HG03095 (cell line): ENCODE data around the gene UBASH3A.

ENCODE experiments used
- ATAC-seq: cut with Tn5 transposase; IDR thresholded peaks from one replicate; pipeline ENCODE4 v1.9.1; 2021; ENCODE audit warnings: moderate library complexity; ENCODE audit not compliant: unreplicated experiment

Gene UBASH3A

GRCh38 chr21:42388740-42389448 is 14.8 kb upstream of the UBASH3A start:
- ATAC-seq: no peak

- ATAC-seq: no peak
These were observed 14.3 kb upstream of the UBASH3A start for GRCh38 chr21:42389449-42389835.

- ATAC-seq: no peak
These were observed 13.5 kb upstream of the UBASH3A start for GRCh38 chr21:42390193-42390592.

- ATAC-seq: no peak
These were observed 13.0 kb upstream of the UBASH3A start for GRCh38 chr21:42390696-42391095.

- ATAC-seq: no peak
These were observed 12.4 kb upstream of the UBASH3A start for GRCh38 chr21:42391297-42391696.

- ATAC-seq: peak; percentile 68
These were observed 10.8 kb upstream of the UBASH3A start for GRCh38 chr21:42392731-42393442.

- ATAC-seq: no peak
These were observed 10.2 kb upstream of the UBASH3A start for GRCh38 chr21:42393443-42393950.

GRCh38 chr21:42395302-42395701 is 8.4 kb upstream of the UBASH3A start:
- no peak for ATAC-seq

- ATAC-seq: no peak
These were observed 7.6 kb upstream of the UBASH3A start, which contains the start of gene TMPRSS3 for GRCh38 chr21:42395905-42396651. TSS of gene TMPRSS3 (minus strand) at chr21:42396052. CDS start at chr21:42395417, 635 bp downstream.

GRCh38 chr21:42396799-42397745 is 6.6 kb upstream of the UBASH3A start:
- no peak for ATAC-seq

- no peak for ATAC-seq
These were observed 5.8 kb upstream of the UBASH3A start for GRCh38 chr21:42397746-42398394.

- no peak for ATAC-seq
These were observed 5.2 kb upstream of the UBASH3A start for GRCh38 chr21:42398436-42399028.

GRCh38 chr21:42400525-42400924 is 3.2 kb upstream of the UBASH3A start:
- ATAC-seq: no peak

- ATAC-seq: no peak
These were observed 2.5 kb upstream of the UBASH3A start for GRCh38 chr21:42401154-42401553.

- ATAC-seq: no peak
These were observed 1.9 kb upstream of the UBASH3A start for GRCh38 chr21:42401820-42402251.

GRCh38 chr21:42404539-42404938 is 837 bp downstream of the UBASH3A start:
- no peak for ATAC-seq

GRCh38 chr21:42405064-42406013 is 1.6 kb downstream of the UBASH3A start:
- ATAC-seq: no peak

- ATAC-seq: no peak
These were observed 2.5 kb downstream of the UBASH3A start for GRCh38 chr21:42406201-42406621.
